Chondrocyte (in vitro differentiated cells): ENCODE measurements around the gene CHN1. TPM values are rescaled to one million over a fixed set of nuclear protein-coding genes. Genes with fewer than 3 reads are reported as not detected.

Experiments
- DNase-seq: peaks from one replicate; pipeline ENCODE4 v3.0.0; 2021; ENCODE audit warnings: mixed read lengths, low spot score
- H3K27ac Mint-ChIP-seq: one replicate; pipeline ENCODE4 v1.8.0; 2021; ENCODE audit warnings: mild to moderate bottlenecking, moderate library complexity, mixed read lengths; ENCODE audit not compliant: unreplicated experiment
- H3K27me3 Mint-ChIP-seq: 2 replicates; pipeline ENCODE4 v1.8.0; 2021; ENCODE audit warnings: low read depth, mixed read lengths
- H3K36me3 Mint-ChIP-seq: 2 replicates; pipeline ENCODE4 v1.8.0; 2021; ENCODE audit warnings: low read depth, mixed read lengths
- H3K4me1 Mint-ChIP-seq: 2 replicates; pipeline ENCODE4 v1.8.0; 2021; ENCODE audit warnings: low read depth, mild to moderate bottlenecking, mixed read lengths
- H3K4me3 Mint-ChIP-seq: one replicate; pipeline ENCODE4 v1.8.0; 2021; ENCODE audit warnings: mild to moderate bottlenecking, moderate library complexity, mixed read lengths; ENCODE audit not compliant: unreplicated experiment
- H3K9me3 Mint-ChIP-seq: 2 replicates; pipeline ENCODE4 v1.8.0; 2021; ENCODE audit warnings: low read depth, mixed read lengths
- CTCF ChIP-seq: fragments of 200-600 bp; sonication (generic); IDR thresholded peaks from 2 replicates; pipeline ENCODE4 v1.5.0; 2021; ENCODE audit warnings: antibody characterized with exemption, mild to moderate bottlenecking, moderate library complexity
- total RNA-seq: library from RNA; stranded (reverse); gene quantifications from 3 replicates; pipeline ENCODE4 v1.2.1, GENCODE V29; 2021

Gene CHN1
- total RNA-seq, 1 donor from 2014 or later = 23.1 TPM

GRCh38 chr2:175030380-175031271, 25.4 kb upstream of the CHN1 start:
- no peaks in the 10 kb centered on the region for H3K27me3 Mint-ChIP-seq
- peak; percentile 81 for TF ChIP-seq CTCF

DNA sequence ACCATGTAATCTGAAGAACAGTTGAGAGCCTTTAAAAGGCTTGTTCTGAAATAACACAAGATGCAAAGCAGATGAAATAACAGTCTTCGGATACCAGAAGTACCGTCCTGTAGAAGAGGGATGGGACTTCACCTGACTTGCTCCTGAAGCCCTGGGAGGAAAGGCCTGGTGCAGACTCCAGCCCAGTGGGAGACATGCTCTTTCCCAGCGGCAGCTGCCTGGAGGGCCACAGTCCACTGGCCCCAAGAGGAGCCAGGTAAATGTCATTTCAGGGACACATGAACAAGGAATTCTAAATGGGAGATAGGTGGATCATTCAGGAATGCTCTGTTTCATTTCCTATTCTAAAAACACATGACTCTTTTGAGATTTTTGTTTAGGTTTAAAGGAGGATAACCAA, 22.6 kb upstream of the CHN1 start:
- no peak for TF ChIP-seq CTCF
- Mint-ChIP-seq H3K36me3 (no peaks in the 10 kb centered on the region), H3K4me1 (peaks cover 11% of the 10 kb centered on the region), H3K4me3 (peak overlapping the region; percentile 17), H3K9me3 (peaks cover 8% of the 10 kb centered on the region), H3K27me3 (no peaks in the 10 kb centered on the region), H3K27ac (peak overlapping the region; percentile 89)
- DNase-seq = no peak

More at GRCh38 chr2:175030380-175031271, 25.4 kb upstream of the CHN1 start:
- no peaks in the 10 kb centered on the region for H3K36me3 Mint-ChIP-seq
- no peak overlapping the region for H3K4me3 Mint-ChIP-seq
- no peak for DNase-seq
- no peak overlapping the region for H3K27ac Mint-ChIP-seq
- peaks cover 12% of the 10 kb centered on the region for H3K4me1 Mint-ChIP-seq
- H3K9me3 Mint-ChIP-seq = peaks cover 2% of the 10 kb centered on the region

DNA sequence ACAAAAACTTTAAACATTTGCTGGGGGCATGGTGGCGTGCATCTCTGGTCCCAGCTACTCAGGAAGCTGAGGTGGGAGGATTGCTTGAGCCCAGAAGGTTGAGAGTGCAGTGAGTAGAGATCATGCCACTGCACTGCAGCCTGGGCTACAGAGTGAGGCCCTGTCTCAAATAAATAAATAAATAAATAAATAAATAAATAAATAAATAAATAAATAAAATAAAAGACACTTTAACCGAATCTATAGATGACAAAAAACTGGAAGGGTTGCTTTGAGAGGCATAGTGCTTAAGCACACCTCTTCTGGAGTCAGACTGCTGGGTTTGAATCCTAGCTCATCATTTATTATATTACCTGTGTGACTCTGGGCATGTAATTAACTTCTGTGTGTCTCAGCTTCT, 21.2 kb upstream of the CHN1 start:
- Mint-ChIP-seq H3K4me1 (peaks cover 11% of the 10 kb centered on the region), H3K9me3 (peaks cover 8% of the 10 kb centered on the region), H3K4me3 (no peak overlapping the region), H3K36me3 (no peaks in the 10 kb centered on the region), H3K27me3 (no peaks in the 10 kb centered on the region), H3K27ac (no peak overlapping the region)
- TF ChIP-seq CTCF = no peak
- no peak for DNase-seq

GRCh38 chr2:175025946-175026345, 20.8 kb upstream of the CHN1 start:
- Mint-ChIP-seq H3K27me3 (no peaks in the 10 kb centered on the region), H3K9me3 (peaks cover 8% of the 10 kb centered on the region), H3K27ac (no peak overlapping the region), H3K36me3 (no peaks in the 10 kb centered on the region), H3K4me3 (no peak overlapping the region), H3K4me1 (peaks cover 11% of the 10 kb centered on the region)
- no peak for DNase-seq
- TF ChIP-seq CTCF = no peak

GRCh38 chr2:175025233-175025632, 20.1 kb upstream of the CHN1 start:
- Mint-ChIP-seq H3K27ac (no peak overlapping the region), H3K4me3 (no peak overlapping the region), H3K27me3 (no peaks in the 10 kb centered on the region), H3K9me3 (peaks cover 8% of the 10 kb centered on the region), H3K4me1 (peaks cover 11% of the 10 kb centered on the region), H3K36me3 (no peaks in the 10 kb centered on the region)
- no peak for DNase-seq
- no peak for TF ChIP-seq CTCF
